ENCODE results near the gene IFNG-AS1.

DNA sequence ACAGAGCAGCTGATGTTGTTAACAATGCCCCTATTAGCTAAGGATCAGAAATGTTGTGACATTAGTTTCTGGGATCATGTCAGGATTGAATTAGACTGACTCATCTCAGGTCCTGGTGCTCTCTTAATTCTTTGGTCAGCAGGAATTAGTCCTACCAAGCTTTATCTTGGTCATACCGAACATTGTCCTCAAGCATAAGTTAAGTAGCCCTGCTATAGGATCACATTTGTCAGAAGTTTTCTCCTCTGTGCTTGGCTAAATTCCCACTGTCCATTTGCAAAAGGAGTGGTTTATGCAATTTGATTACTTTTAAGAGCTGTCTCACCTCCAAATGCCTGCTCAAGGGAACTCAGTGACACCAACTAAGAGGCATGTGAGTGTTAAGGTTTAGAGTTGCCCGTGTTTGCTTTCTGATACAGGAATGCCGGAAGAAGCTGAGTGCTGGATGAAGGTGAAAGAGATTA, 48.4 kb upstream of the IFNG-AS1 start:
- TF ChIP-seq CTCF (conservative IDR thresholded peaks at IDR 0.05; ENCODE audit: low read length) (no peak), EZH2phosphoT487 (IDR thresholded peaks at IDR 0.05; ENCODE audit: borderline replicate concordance, low read depth, low read length) (no peak)

All from OCI-LY7 (cell line).